SKM-1 (cell line): ENCODE results near the gene TFCP2L1.

Experiments used
- DNase-seq: peaks from one replicate; lab custom pipeline; 2025; ENCODE audit not compliant: unreplicated experiment; lab: John Stamatoyannopoulos, UW

TFCP2L1 gene

DNA sequence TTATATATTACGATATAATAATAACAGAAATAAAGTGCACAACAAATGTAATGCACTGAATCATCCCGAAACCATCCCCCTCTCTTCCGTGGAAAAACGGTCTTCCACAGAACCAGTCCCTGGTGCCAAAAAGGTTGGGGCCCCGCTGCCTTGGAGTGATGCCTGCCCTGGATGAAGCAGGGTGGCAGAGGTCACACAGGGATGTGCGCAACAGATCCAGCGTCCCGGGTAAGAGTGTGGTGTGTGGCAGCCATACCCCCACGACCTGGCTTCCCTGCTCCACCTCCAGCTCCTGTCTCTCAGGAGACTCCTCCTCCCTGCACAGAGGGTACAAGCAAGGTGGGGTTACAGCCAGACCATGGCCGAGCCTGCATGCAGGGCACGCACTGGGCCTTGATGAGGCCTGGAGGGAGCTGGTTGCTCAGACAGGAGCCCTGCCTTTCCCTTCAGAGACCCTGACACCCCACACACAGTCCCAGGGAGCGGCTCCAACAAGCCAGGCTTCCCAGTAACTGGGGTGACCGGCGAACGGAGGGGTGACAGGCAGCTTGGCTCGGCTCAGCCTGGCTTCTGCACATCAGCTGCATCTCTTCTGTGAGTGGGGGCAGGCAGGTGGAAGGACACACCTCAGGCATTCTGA lies 41.1 kb downstream of the TFCP2L1 start:
- DNase-seq, result no peak

DNA sequence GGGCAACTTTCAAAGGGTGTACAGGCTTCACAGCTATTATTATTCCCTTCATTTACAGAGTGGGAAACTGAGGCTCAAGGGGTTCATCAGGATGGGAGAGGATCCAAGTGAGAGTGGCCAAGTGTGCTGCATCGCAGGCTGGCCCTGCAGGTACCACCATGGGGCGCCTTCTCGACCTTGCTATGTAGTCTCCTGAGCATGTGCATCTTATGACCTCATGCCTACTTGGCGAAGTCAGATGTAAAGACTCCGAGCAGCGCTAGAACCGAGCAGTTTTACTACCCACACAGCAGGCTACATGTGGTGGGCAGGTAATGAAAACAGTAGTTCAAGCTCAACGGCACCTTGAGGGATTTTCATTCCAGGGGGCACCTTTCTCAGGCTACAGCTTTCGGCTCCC lies 42.0 kb downstream of the TFCP2L1 start:
- DNase-seq, result no peak

GRCh38 chr2:121242175-121242875 lies 42.7 kb downstream of the TFCP2L1 start:
- DNase-seq, result no peak

DNA sequence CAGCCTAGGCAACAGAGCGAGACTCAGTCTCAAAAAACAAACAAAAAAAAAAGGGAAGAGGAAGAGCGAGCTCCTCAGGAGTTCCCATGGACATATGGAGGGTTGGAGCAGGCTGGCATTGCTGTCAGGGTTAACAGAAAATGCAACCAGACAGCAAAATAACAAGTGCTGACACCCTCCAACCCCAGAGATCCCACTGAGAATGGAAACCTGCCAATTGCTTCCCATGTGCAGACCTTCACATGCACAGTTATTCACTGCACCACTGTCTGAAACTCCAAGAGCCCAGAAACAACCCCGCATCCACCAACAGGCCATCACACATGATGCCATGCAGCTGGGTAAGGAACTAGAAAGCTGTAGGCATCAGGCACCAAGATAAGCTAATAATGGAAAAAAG lies 43.5 kb downstream of the TFCP2L1 start:
- DNase-seq, result no peak

DNA sequence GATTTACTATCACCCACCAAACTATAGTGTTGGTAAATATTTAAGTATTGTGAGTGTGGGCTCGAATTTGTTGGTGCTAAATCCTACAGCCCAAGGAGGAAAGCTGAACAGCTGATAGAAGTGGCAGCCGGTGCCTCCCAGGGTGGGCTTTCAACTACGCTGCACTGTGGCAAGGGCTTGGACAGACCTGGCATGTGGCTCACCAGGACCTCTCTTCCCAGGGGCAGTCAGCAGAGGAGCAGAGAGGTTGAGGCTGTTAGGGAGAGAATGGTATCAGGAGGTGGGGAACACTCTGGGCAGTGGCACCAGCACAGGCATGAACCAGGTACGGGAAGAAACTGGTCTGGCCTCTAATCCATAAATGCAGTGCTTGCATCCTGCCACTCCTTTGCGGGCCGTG lies 44.6 kb downstream of the TFCP2L1 start:
- no peak for DNase-seq

GRCh38 chr2:121239969-121240368 lies 45.0 kb downstream of the TFCP2L1 start:
- DNase-seq, result no peak

DNA sequence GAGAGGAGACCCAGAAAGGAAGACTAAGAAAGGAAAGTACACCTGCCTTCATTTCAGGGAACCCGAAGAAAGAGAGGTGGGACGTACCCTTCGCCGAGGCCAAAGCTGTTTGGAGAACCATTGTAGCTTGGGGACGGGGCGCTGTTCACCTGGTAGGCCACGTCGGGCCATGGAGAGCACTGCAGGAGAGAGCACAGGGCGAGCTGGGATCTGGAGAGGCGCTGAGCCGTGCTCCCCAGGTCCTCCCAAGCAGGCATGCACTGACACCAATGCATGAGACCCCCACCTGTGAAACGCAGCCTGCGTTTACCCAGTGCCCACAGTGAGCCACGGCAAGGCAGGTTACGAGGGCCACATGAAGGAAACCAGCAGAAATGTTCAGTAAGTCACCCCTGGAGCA lies 45.5 kb downstream of the TFCP2L1 start:
- no peak for DNase-seq

DNA sequence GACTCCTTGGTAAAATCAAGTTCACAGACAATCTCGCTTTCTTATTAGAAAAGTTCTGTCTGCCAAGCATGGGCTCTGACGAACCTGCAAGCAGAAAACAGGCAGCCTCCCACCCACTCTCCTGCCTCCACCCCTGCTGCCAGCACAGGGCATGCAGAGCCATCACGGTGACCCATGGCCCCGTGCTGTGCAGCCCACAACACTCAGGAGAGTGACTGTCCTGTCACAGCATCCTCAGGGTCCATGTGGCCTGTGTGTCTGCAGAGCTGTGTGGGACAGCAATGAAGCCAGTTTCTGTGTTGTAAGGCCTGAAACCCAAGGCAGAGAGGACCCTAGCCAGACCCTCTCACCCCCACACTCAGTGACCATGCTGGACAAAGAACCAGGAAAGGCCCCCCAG lies 46.2 kb downstream of the TFCP2L1 start:
- DNase-seq, result no peak

DNA sequence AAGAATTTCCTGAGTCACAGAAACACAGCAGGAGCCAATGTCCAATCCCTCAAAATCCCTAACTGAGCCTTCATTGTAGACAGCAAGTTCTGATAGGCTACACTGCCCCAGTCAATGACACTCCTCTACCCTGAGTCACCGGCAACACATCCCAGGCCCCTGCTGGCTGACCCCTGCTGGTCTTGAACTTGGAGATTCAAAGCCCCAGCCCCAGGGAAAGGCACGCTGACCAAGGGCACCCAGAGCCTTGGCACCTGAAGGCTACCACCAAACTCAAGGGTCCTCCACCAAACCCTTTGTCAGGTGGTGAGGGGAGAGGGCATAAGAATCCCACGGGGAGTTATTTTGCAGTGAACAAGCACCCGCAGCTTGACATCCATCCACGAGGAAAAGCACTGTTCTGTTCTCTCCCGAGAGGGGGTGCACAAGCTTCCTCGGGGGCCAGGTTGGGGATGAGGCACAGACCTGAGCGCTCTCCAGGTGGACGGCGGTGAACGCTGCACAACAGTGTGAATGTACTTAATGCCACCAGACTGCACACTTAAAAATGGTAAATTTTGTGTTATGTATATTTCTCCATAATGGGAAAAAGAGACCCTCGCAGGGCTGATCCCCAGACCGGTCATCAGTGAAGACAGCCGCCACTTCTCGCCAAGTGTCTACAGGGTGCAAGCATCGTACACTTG lies 46.9 kb downstream of the TFCP2L1 start:
- DNase-seq, result no peak

DNA sequence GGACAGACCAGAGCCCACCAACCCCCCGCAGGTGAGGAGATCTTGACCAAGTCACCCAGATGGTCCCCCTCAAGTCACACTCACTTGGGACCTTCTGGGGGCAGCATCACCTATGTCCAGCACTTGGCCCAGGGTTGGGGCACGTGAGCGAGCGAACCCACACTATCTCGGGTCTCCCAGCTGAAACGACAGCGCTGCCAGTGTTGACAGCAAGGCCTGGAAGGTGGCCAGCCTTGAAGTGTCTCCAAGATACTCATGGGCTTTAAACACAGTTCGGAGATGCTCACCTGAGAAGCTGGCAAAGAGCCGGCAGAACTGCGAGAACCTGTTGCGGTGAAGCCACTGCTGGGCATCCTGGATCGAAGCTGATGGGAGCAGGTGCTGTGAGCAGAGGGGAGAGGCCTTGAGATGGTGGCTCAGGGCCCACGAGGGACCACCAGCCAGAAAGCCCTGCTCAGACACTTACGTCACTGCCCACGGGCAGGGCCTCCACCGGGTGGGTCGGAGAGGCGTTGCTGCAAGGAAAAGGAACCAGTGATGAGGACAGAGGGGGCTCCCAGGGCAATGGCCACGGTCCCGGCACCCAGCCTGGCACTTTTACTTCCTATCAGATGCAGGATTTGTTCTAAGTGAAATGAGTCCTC lies 47.5 kb downstream of the TFCP2L1 start:
- no peak for DNase-seq

DNA sequence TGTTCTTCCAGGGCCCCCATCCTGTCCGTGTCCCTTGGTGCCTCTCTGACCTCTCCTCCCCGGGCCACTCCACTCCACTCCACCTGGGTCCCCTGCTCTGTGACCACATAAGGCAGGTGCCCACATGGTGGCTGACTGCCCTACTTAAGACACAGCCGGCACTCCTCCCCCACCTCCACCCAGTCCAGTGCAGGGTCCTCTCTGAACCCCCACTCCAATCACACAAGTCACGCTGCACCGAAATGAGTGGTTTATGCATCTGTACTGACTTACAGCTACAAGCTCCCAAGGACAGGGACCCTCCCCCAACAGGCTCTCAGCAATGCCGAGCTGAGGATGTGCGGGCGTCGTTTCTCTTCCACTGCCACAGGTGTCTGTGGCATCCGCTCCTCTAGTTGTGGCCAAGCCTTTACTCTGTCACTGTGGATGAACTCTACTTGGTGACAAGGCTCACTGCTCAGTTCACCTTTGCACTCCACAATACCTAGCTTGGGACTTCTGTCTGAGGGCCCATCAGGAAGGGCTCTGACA lies 48.3 kb downstream of the TFCP2L1 start:
- no peak for DNase-seq

GRCh38 chr2:121236101-121236640 lies 48.8 kb downstream of the TFCP2L1 start:
- DNase-seq, result no peak

DNA sequence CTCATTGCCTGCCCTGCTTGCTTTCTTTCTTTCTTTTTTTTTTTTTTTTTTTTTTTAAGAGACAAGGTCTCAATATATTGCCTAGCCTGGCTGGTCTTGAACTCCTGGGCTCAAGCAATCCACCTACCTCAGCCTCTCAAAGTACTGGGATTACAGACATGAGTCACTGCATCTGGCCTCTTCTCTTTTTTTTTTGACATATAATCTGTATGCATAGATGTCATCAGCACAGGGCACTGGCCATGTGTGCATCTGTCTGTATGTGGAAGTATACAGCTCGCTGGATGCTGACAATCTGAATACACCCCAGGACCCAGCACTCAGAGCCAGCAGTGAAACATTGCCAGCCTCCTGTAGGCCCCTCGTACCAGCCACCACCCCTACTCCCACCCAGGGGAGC lies 49.5 kb downstream of the TFCP2L1 start:
- DNase-seq, result no peak

- DNase-seq, result no peak
Measured at GRCh38 chr2:121234791-121235190, 50.2 kb downstream of the TFCP2L1 start.

DNA sequence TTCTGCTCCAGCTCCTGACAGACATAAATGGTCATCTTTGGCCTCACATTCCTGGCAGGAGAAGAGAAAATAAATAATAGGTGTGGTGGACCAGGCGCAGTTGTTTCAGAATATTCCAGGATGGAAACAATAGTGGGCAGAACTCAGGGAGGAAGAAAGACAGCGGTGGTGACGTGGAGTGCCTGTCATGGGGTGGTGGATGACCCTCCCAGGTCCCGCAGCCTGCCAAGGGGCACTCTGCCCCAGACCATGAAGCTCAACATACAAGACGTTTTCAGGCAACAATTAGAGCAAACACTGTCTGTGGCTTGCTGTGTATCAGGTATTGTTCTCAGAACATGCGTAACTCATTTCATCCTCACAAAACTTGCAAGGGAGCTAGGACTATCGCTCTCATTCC lies 50.9 kb downstream of the TFCP2L1 start:
- DNase-seq, result no peak

DNA sequence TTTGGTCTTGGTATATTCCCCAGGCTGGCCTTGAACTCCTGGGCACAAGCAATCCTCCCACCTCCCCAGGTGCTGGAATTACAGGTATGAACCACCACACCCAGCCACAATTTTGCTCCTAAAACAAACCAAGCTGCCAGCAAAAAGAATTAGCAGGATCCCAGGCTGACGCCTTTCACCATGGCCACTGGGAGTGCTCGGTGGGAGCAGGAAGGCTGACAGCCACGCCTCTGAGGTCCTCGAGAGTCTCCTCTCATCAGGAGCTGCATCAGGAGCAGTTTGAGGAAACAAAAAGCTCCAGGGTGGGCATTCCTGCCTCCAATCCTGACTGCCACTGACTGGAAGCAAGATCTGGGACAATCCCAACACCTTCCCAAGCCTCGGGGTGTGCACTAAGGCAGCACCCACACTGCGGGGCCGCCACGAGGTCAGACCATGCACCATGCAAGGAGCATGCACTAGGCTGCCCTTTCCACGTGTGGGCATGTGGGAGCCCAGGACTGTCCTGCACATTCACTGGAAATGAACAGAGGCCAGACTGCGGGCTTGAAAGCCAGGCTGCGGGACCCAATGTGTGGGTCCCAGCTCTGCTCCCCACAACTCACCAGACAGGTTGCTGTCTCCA lies 51.4 kb downstream of the TFCP2L1 start:
- DNase-seq, result no peak

- no peak for DNase-seq
Measured at GRCh38 chr2:121232626-121233265, 52.3 kb downstream of the TFCP2L1 start.

- no peak for DNase-seq
Measured at GRCh38 chr2:121231385-121232000, 53.5 kb downstream of the TFCP2L1 start.

- DNase-seq, result no peak
Measured at GRCh38 chr2:121228521-121228920, 56.5 kb downstream of the TFCP2L1 start.
